GM19438 (cell line): ENCODE results near the gene CPEB3.
"Not testable (repeated sequence)": the region's sequence is repeated elsewhere in the genome, so short reads cannot be mapped to it uniquely, and the experiment has no call there.

Experiments
- ATAC-seq: cut with Tn5 transposase; IDR thresholded peaks from one replicate; pipeline ENCODE4 v1.9.1; 2021; ENCODE audit warnings: low read depth; ENCODE audit not compliant: unreplicated experiment

The CPEB3 gene

DNA sequence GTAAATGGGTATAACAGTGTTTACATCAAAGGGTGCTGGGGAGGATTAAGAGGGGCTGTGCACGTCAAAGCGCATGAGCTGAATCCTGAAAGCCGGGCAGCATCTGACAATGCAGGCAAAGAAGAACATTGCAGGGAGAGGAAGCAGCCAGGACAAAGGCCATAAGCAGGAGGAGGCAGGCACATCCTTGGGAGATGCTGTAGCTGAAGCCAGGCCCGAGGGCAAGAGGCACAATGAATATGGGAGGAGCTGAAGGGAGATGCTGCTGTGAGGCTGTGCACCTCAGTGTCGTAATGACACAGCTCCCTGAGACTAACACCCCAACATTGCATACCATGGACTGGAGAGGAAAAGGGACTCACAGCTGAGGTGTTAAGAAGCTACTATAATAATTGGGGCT is 238.1 kb downstream of the CPEB3 start:
- ATAC-seq, result no peak

DNA sequence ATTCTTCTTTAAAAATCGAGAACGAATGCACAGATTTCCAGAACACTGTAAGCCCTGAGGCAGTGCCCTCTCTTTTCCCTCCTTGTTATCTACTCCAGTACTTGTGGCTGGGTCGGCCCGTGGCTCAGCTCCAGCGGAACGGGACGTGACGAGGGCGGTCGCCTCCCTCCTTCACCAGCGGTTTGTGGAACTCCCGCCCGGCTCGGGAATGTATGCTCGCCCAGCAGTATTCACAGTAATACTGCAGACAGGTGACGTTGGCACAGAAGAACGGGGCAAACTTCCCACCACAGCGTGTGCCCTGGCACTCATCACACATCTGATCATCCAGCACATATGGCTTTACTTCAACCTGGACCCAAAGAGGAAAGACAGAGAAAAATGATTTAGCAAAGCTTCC is 238.8 kb downstream of the CPEB3 start:
- no peak for ATAC-seq

- no peak for ATAC-seq
Observed at GRCh38 chr10:92047215-92047614, 243.7 kb downstream of the CPEB3 start.

GRCh38 chr10:92045641-92046106 is 245.2 kb downstream of the CPEB3 start:
- ATAC-seq, result no peak

DNA sequence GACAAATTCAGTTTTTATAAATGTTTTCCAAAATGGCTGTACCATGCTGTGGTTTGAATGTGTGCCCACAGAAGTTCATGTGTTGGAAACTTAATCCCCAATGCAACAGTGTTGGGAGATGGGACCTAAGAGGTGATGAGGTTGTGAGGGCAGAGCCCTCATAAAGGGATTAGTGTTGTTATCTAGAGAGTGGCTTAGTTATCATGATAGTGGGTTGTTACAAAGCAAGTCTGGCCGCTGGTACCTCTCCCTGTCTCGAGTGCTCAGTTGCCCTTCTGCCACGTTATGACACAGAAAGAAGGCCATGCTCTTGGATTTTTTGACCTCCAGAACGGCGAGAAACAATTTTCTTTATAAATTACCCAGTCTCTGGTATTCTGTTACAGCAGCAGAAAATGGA is 248.3 kb downstream of the CPEB3 start:
- ATAC-seq, result no peak

DNA sequence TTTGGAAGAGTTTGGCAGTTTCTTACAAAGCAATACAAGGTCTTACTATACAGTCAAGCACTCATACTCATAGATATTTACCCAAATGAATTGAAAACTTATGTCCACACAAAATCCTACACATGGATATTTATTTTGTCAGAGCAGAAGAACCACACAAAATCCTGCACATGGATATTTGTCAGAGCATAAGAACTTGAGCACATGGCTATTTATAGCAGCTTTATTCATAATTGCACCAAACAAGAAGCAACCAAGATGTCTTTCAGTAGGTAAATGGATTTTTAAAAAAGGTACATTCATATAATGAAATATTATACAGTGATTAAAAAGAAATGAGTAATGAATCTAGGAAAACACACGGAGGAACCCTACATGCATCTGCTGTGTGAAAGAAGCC is 251.9 kb downstream of the CPEB3 start:
- ATAC-seq, result no peak

DNA sequence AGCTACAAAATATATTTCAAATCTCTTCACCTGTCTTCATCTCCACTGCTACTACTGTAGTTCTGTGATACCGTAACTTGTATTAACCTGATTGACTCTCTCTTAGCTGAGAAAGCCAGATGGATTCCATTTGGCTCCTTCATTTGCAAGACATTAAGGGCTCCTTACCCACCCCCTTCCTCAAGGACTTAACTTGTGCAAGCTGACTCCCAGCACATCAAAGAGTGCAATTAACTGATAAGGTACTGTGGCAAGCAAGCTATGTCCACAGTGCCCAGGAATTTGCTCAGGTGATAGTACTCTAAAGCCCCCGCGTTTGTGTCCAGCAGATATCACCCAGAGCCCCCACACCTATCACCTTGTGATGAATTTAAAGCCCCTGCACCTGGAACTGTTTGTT is 257.8 kb downstream of the CPEB3 start:
- ATAC-seq, result not testable (repeated sequence)

GRCh38 chr10:92031580-92031979 is 259.3 kb downstream of the CPEB3 start:
- ATAC-seq, result no peak

GRCh38 chr10:92027141-92027540 is 263.7 kb downstream of the CPEB3 start:
- no peak for ATAC-seq

DNA sequence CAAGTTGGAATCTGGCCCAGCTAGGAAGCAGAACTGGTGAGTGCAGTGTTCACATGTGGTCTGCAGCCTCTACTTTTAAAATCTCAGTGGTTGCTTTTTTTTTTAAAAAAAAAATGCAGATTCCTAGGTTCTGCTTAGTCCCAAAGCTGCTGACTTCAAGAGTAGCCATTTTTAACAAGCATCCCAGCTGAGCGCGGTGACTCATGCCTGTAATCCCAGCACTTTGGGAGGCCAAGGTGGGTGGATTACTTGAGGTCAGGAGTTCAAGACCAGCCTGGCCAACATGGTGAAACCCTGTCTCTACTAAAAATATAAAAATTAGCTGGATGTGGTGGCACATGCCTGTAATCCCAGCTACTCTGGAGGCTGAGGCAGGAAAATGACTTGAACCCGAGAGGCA is 265.5 kb downstream of the CPEB3 start:
- ATAC-seq, result not testable (repeated sequence)

DNA sequence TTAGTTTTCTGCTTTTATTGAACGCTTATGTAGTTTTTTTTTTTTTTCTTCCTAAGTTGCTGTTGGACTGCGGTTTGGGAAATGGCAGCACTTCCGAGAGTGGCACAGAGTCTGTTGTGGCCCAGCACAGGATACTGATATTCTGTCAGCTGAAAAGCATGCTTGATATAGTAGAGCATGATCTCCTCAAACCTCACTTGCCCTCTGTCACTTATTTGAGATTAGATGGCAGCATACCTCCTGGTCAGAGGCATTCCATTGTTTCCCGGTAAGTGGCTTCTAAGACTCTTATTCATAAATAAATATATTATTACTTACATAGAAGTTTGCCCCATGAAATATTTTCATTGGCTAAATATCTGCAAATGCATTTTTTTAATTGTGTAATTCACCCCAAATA is 266.2 kb downstream of the CPEB3 start:
- no peak for ATAC-seq

DNA sequence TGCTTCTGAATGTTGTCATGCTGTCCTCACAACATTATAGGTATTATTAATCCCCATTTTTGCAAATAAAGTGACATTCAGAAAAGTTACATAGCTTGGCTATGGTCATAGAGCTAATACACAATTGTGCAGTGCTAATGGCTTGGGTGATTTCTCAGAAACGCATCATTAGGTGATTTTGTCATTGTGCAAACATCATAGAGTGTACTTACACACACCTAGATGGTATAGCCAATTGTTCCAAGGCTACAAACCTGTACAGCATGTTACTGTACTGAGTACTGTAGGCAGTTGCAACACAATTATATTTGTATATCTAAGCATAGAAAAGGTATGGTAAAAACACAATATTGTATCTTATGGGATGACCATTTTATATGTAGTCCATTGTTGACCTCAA is 276.3 kb downstream of the CPEB3 start:
- no peak for ATAC-seq

DNA sequence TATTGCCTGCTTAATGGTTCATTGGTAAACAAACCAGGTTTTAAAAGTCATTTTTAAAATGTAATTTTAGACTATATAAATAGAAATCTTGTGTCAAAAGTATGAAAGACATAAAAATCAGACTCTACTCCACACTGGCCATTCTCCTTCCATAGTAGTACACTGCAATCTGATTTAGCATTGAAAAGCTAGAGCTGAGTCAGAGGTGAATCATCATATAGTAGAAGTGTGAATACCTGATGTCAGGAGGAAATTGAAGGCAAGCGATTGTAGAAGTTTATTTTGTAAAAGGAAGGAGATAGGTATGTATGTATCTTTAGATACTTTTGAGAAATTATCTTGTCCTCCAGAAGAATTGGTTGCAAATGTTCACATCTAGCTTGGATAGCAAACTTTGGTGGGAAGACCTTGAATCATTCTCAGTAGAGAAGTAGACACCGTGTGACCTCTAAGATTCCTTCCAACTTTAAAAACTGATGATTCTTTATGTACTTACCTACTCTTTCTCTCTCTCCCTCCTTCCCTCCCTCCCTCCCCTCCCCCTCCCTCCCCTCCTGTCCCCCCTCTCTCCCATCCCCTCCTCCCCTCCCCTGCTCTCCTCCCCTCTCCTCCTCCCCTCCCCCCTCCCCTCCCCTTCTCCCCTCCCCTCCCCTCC is 279.2 kb downstream of the CPEB3 start:
- no peak for ATAC-seq

DNA sequence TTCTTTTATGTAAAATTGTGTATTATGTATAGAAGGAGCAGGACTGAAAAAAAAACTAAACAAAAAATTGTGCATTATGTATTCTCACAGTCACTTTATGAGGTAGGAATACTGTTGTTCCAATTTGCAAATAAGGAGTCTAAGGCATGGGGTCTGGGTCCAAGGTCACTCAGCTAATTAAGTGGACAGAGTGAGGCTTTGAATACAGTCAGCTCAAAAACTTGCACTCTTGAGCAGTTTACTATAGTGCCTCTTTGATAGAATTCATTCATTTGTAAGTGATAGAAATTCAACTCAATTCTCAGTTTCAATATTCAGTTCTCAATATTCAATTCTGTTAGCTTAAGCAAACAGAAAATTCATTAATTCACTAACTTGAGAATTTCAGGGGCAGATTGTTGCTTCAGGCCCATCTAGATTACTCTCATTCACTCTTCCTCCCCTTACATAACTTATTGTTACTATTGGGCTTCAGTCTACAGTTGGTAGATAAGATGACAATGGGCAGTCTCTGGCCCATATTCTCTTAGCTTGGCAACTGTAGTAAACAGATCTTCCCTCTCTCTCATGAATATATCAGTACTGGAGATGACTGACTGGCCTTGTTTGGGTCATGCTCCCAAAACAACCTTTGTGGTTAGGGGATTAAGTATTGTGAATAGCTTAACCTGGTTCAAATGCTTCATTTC is 280.7 kb downstream of the CPEB3 start:
- no peak for ATAC-seq

DNA sequence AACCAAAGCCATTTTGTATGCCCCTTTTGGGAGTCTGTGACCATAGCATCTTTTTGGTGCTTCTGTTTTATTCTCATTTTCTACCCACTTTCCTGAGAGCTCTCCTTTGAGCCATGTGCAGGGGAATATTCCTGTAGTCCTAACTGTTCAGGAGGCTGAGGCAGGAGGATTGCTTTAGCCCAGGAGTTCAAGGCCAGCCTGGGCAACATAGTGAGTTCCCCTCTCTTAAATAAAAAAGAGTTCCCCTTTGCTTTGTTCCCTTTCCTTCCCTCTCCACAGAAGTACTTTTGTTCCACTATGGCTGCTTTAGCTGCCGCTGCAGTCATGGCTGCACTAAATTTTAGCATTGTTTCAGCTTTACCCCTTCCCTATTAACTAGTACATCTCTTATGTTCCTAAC is 281.4 kb downstream of the CPEB3 start:
- ATAC-seq, result no peak

- no peak for ATAC-seq
Observed at GRCh38 chr10:92005978-92006377, 284.9 kb downstream of the CPEB3 start.

DNA sequence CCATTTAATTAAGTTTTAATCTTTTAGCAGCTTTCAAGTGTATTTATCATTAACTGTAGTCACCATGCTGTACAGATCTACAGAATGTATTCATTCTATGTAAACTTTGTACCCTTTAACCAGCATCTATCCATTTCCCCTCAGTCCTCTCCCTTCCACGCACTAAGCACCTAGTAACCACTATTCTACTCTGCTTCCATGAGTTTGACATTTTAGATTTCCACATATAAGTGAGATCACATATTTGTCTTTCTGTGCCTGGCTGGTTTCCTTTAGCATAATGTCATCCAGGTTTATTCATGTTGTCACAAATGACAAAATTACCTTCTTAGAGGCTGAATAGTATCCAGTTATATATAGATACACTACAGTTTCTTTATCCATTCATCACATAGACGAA is 287.6 kb downstream of the CPEB3 start:
- no peak for ATAC-seq

- no peak for ATAC-seq
Observed at GRCh38 chr10:92001995-92002394, 288.9 kb downstream of the CPEB3 start.

DNA sequence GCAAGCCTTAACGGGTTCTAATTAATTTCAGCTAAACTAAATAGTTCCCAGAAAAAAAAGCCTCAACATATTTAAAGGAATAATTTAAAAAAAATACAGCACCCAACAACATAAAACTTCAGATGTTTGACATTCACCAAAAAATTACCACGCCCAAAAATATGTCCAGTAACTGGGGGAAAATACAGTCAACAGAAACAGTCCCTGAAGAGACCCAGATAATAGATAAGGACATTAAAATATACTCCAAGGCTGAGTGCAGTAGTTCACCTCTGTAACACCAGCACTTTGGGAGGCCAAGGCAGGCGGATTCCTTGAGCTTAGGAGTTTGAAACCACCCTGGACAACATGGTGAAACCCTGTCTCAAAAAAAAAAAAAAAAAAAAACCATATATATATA is 289.3 kb downstream of the CPEB3 start:
- no peak for ATAC-seq
